ENCODE results near the gene KRT6A. TPM values are rescaled to one million over a fixed set of nuclear protein-coding genes. Genes with fewer than 3 reads are reported as not detected.

KRT6A gene
- total RNA-seq = 299 TPM

- DNase-seq = no peak
Observed at GRCh38 chr12:52493172-52493571, at the start of gene KRT6A. TSS of gene KRT6A (minus strand) at chr12:52493257. CDS start at chr12:52493188, 69 bp downstream.

- DNase-seq = no peak
Observed at GRCh38 chr12:52542157-52542556, 49.1 kb upstream of the KRT6A start.

- DNase-seq = no peak
Observed at GRCh38 chr12:52541709-52542108, 48.7 kb upstream of the KRT6A start.

- DNase-seq = no peak
Observed at GRCh38 chr12:52540531-52540930, 47.5 kb upstream of the KRT6A start.

- no peak for DNase-seq
Observed at GRCh38 chr12:52539821-52540173, 46.7 kb upstream of the KRT6A start.

GRCh38 chr12:52539083-52539820 is 46.2 kb upstream of the KRT6A start:
- peak; percentile 88 for DNase-seq

GRCh38 chr12:52537101-52537500 is 44.0 kb upstream of the KRT6A start:
- DNase-seq = no peak

- no peak for DNase-seq
Observed at GRCh38 chr12:52535574-52535973, 42.5 kb upstream of the KRT6A start.

GRCh38 chr12:52534482-52534881 is 41.4 kb upstream of the KRT6A start:
- DNase-seq = no peak

GRCh38 chr12:52533686-52534470 is 40.8 kb upstream of the KRT6A start:
- DNase-seq = no peak

- no peak for DNase-seq
Observed at GRCh38 chr12:52532636-52533035, 39.6 kb upstream of the KRT6A start.

- DNase-seq = no peak
Observed at GRCh38 chr12:52531566-52532300, 38.7 kb upstream of the KRT6A start.

GRCh38 chr12:52530905-52531304 is 37.8 kb upstream of the KRT6A start:
- no peak for DNase-seq

- DNase-seq = no peak
Observed at GRCh38 chr12:52530366-52530765, 37.3 kb upstream of the KRT6A start.

GRCh38 chr12:52529846-52530245 is 36.8 kb upstream of the KRT6A start:
- no peak for DNase-seq

- no peak for DNase-seq
Observed at GRCh38 chr12:52529417-52529816, 36.4 kb upstream of the KRT6A start.

GRCh38 chr12:52528641-52529143 is 35.6 kb upstream of the KRT6A start:
- no peak for DNase-seq

- no peak for DNase-seq
Observed at GRCh38 chr12:52527121-52527800, 34.2 kb upstream of the KRT6A start.

GRCh38 chr12:52526511-52526951 is 33.5 kb upstream of the KRT6A start:
- DNase-seq = no peak

- DNase-seq = no peak
Observed at GRCh38 chr12:52525661-52526499, 32.8 kb upstream of the KRT6A start.

GRCh38 chr12:52524898-52525591 is 32.0 kb upstream of the KRT6A start:
- no peak for DNase-seq
